Upper lobe of right lung (tissue), 1 donor: ENCODE measurements around the gene PDLIM5. TPM values are rescaled to one million over a fixed set of nuclear protein-coding genes. Genes with fewer than 3 reads are reported as not detected.

Experiments used
- ATAC-seq: fragments of 200-7000 bp; cut with Tn5 transposase; one replicate; pipeline ENCODE4 v1.9.1; 2020; ENCODE audit warnings: mild to moderate bottlenecking, moderate library complexity
- DNase-seq: peaks from one replicate; pipeline ENCODE4 v3.0.0-alpha.2; 2020
- H3K27ac ChIP-seq: fragments of 200-600 bp; one replicate; pipeline ENCODE4 v1.8.0; 2022
- H3K27me3 ChIP-seq: fragments of 200-600 bp; one replicate; pipeline ENCODE4 v1.8.0; 2022; ENCODE audit warnings: mild to moderate bottlenecking
- H3K36me3 ChIP-seq: fragments of 200-600 bp; one replicate; pipeline ENCODE4 v1.8.0; 2022
- H3K4me1 ChIP-seq: fragments of 200-600 bp; one replicate; pipeline ENCODE4 v1.8.0; 2022
- H3K4me3 ChIP-seq: fragments of 200-600 bp; one replicate; pipeline ENCODE4 v1.8.0; 2022; ENCODE audit warnings: mild to moderate bottlenecking
- H3K9me3 ChIP-seq: fragments of 200-600 bp; one replicate; pipeline ENCODE4 v1.8.0; 2022
- intact Hi-C: fragments of 100-400 bp; cut with DNase I; formaldehyde crosslinking; loops from one replicate; pipeline ENCODE4 v1.11.0; 2022
- total RNA-seq: library from RNA; stranded (reverse); fragmentation: NEBNext Ultra II Directional; extraction: Animal tissue kit (Norgen Biotek cat#: 25700); gene quantifications from one replicate; pipeline ENCODE4 v1.2.1, GENCODE V29; 2021
- TF ChIP-seq, protein P1 (sequence below): fragments of 200-600 bp; IDR thresholded peaks from one replicate; pipeline ENCODE4 v1.8.0; 2022; ENCODE audit warnings: antibody characterized with exemption
- donor health status: DM: no; HTN: yes; CAD: no; lungs with severe emphysema.

PDLIM5 gene
- total RNA-seq, 1 donor from 2014 or later: 82.8 TPM

DNA sequence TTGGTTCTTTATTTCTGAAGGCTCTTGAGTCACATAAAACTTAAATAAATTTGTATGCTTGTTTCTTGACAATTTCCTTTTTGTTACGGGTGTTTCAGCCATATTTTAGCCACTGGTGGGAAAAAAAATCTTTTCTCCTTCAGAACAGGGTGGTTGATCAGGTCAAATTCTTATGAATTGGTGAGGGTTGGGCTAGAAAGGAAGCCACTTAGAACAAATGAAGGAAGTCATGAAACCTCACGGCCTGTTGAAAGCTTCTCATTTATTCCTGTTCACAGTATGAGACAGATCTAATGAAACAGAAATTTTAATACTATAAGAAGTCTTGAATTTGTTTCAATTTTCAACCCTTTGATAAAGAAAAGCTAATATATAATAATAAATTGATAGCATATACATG is 12.1 kb upstream of the PDLIM5 start:
- no peaks in the 10 kb centered on the region for H3K27me3 ChIP-seq
- ATAC-seq (no peak), DNase-seq (no peak)
- TF ChIP-seq, protein P1, sequence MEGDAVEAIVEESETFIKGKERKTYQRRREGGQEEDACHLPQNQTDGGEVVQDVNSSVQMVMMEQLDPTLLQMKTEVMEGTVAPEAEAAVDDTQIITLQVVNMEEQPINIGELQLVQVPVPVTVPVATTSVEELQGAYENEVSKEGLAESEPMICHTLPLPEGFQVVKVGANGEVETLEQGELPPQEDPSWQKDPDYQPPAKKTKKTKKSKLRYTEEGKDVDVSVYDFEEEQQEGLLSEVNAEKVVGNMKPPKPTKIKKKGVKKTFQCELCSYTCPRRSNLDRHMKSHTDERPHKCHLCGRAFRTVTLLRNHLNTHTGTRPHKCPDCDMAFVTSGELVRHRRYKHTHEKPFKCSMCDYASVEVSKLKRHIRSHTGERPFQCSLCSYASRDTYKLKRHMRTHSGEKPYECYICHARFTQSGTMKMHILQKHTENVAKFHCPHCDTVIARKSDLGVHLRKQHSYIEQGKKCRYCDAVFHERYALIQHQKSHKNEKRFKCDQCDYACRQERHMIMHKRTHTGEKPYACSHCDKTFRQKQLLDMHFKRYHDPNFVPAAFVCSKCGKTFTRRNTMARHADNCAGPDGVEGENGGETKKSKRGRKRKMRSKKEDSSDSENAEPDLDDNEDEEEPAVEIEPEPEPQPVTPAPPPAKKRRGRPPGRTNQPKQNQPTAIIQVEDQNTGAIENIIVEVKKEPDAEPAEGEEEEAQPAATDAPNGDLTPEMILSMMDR: no peak
- no peaks in the 10 kb centered on the region for H3K4me1 ChIP-seq
- intact Hi-C loops: no loop called here
- H3K9me3 ChIP-seq: no peaks in the 10 kb centered on the region
- H3K36me3 ChIP-seq: no peaks in the 10 kb centered on the region
- H3K4me3 ChIP-seq: no peak overlapping the region
- no peak overlapping the region for H3K27ac ChIP-seq

DNA sequence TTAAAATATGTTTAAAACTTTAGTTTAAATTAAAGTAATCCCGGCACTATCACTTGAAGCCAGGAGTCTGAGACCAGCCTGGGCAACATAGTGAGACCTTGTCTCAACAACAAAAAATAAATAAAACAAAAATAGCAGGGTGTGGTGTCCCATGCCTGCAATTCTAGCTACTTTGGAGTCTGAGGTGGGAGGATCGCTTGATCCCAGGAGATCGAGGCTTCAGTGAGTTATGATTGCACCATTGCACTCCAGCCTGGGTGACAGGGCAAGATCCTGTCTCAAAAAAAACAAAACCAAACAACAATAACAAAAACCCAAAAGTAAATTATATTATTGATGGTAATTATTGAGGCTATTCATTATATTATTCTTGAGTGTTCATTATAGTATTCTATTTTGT is 9.9 kb upstream of the PDLIM5 start:
- TF ChIP-seq, protein P1: no peak
- ATAC-seq (no peak), DNase-seq (no peak)
- intact Hi-C loops: no loop called here
- Histone ChIP-seq H3K4me1 (no peaks in the 10 kb centered on the region), H3K9me3 (no peaks in the 10 kb centered on the region), H3K36me3 (no peaks in the 10 kb centered on the region), H3K27me3 (no peaks in the 10 kb centered on the region), H3K4me3 (no peak overlapping the region), H3K27ac (no peak overlapping the region)

DNA sequence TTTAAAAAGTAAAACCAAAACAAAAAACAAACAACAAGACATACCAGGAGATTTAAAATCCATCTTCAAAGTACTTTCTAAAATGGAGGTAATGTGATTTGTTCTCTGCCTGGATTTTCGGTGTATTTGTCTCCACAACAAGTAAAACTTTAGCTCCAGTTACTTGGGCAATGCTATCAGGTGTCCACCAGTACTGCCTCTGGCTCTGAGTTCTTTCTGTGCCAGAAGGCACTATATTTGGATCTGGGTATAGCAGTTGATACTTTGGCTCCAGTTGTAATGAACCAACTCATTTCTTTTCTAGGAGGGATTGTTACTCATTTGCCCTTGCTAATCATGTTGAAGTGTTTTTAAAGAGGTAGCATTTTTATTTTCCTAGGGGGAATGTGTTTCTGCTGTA is 9.5 kb upstream of the PDLIM5 start:
- intact Hi-C loops: no loop called here
- H3K4me3 ChIP-seq: no peak overlapping the region
- H3K9me3 ChIP-seq: no peaks in the 10 kb centered on the region
- H3K27me3 ChIP-seq: no peaks in the 10 kb centered on the region
- H3K36me3 ChIP-seq: no peaks in the 10 kb centered on the region
- no peak for ATAC-seq
- DNase-seq: no peak
- TF ChIP-seq, protein P1: no peak
- no peak overlapping the region for H3K27ac ChIP-seq
- no peaks in the 10 kb centered on the region for H3K4me1 ChIP-seq

DNA sequence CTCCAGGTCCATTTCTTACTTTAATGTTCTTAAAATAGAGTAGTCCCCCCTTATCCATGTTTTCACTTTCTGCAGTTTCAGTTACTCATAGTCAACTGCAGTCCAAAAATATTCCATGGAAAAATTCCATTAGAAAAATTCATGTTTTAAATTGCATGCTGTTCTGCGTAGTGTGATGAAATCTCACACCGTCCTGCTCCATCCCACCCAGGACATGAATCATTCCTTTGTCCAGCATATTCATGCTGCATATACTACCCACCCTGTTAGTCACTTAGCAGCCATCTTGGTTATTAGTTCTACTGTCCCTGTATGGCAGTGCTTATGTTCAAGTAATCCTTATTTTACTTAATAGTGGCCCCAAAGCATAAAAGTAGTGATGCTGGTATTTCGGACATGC is 5.4 kb upstream of the PDLIM5 start:
- Histone ChIP-seq H3K36me3 (no peaks in the 10 kb centered on the region), H3K4me1 (peaks cover 4% of the 10 kb centered on the region), H3K4me3 (no peak overlapping the region), H3K27ac (no peak overlapping the region), H3K9me3 (no peaks in the 10 kb centered on the region), H3K27me3 (no peaks in the 10 kb centered on the region)
- TF ChIP-seq, protein P1: no peak
- no peak for DNase-seq
- no peak for ATAC-seq
- intact Hi-C loops: no loop called here

DNA sequence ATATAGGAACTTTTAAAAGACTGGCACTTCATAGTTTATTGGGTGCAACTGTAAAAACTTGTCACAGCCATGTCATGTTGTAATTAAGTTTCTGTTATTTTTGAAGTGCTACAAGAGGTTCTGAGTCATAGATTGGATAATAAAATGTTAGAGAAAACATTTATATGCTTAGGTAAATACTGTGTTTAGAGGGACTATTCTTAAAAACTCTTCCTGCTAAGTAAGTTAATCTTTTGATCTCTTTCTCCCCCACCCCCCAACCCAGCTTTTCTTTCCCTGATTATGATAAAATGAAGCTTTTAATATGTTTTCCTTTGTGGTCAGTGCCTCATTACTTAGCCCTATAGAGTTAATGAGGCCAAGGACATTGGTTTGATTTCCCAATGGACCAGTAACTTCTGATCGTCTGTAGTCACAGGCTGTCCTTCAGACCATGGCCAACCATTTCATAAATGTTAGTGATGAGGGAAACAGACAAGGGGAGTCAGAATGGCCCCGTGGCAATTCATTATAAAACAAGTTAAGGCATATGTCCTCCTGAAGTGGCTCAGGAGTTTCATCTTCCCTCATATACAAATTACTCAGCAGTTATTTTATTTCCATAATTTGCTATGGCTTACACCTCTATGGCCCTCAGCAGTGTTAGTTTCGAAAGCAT is 3.9 kb upstream of the PDLIM5 start:
- TF ChIP-seq, protein P1: no peak
- Histone ChIP-seq H3K27me3 (no peaks in the 10 kb centered on the region), H3K4me1 (peaks cover 4% of the 10 kb centered on the region), H3K27ac (no peak overlapping the region), H3K9me3 (no peaks in the 10 kb centered on the region), H3K36me3 (no peaks in the 10 kb centered on the region), H3K4me3 (no peak overlapping the region)
- DNase-seq (no peak), ATAC-seq (no peak)
- intact Hi-C loops: no loop called here
